Endodermal cell (in vitro differentiated cells): ENCODE measurements around the gene DRAXIN. TPM values are rescaled to one million over a fixed set of nuclear protein-coding genes. Genes with fewer than 3 reads are reported as not detected.

ENCODE experiments used
- DNase-seq: peaks from one replicate; pipeline ENCODE4 v3.0.0-alpha.2; 2017
- H3K27ac ChIP-seq: 2 replicates; pipeline ENCODE4 v1.5.1; 2013; ENCODE audit warnings: mild to moderate bottlenecking, low read depth, low read length, moderate library complexity
- H3K27me3 ChIP-seq: 2 replicates; pipeline ENCODE4 v1.6.1; 2013; ENCODE audit warnings: mild to moderate bottlenecking, low read length, moderate library complexity; ENCODE audit not compliant: insufficient read depth, control insufficient read depth, poor library complexity, severe bottlenecking
- H3K36me3 ChIP-seq: 2 replicates; pipeline ENCODE4 v1.7.0; 2013; ENCODE audit warnings: mild to moderate bottlenecking, low read length, moderate library complexity; ENCODE audit not compliant: control insufficient read depth, insufficient read depth
- H3K4me1 ChIP-seq: one replicate; pipeline ENCODE4 v1.7.0; 2013; ENCODE audit warnings: low read length; ENCODE audit not compliant: control insufficient read depth, insufficient read depth
- H3K4me3 ChIP-seq: 2 replicates; pipeline ENCODE4 v1.5.1; 2013; ENCODE audit warnings: mild to moderate bottlenecking, low read length, moderate library complexity
- H3K9ac ChIP-seq: 2 replicates; pipeline ENCODE4 v1.6.1; 2013; ENCODE audit warnings: mild to moderate bottlenecking, low read length, moderate library complexity; ENCODE audit not compliant: poor library complexity, severe bottlenecking; ENCODE audit errors: extremely low read depth
- H3K9me3 ChIP-seq: 2 replicates; pipeline ENCODE4 v1.6.1; 2013; ENCODE audit warnings: mild to moderate bottlenecking, low read length, moderate library complexity; ENCODE audit not compliant: control insufficient read depth
- H3K27ac Mint-ChIP-seq: 2 replicates; pipeline ENCODE4 v1.8.0; 2020; ENCODE audit warnings: mixed read lengths
- H3K27me3 Mint-ChIP-seq: 2 replicates; pipeline ENCODE4 v1.8.0; 2021; ENCODE audit warnings: mild to moderate bottlenecking, mixed read lengths; ENCODE audit not compliant: insufficient read depth
- H3K36me3 Mint-ChIP-seq: 2 replicates; pipeline ENCODE4 v1.8.0; 2020; ENCODE audit warnings: low read depth, mixed read lengths
- H3K4me1 Mint-ChIP-seq: 2 replicates; pipeline ENCODE4 v1.8.0; 2020; ENCODE audit warnings: mixed read lengths
- H3K4me3 Mint-ChIP-seq: 2 replicates; pipeline ENCODE4 v1.8.0; 2020; ENCODE audit warnings: mild to moderate bottlenecking, moderate library complexity, mixed read lengths
- H3K9me3 Mint-ChIP-seq: 2 replicates; pipeline ENCODE4 v1.8.0; 2020; ENCODE audit warnings: mild to moderate bottlenecking, mixed read lengths
- WGBS, 2 experiments: methylation state at CpG; one replicate each; pipeline versions ENCODE4 v1.1.5 to v1.1.7; 2013; ENCODE audit warnings: missing lambda C conversion rate in 2 of 2, mixed read lengths in 1 of 2; ENCODE audit not compliant: insufficient coverage in 1 of 2, insufficient read length in 1 of 2; 5-methylcytosine and 5-hydroxymethylcytosine counted together
- total RNA-seq, 2 donors: library from RNA; stranded (reverse); fragmentation: NEBNext Ultra II Directional in 1 of 2; extraction: Animal tissue kit (Norgen Biotek cat#: 25700) in 1 of 2; gene quantifications; 2 replicates in 1 of 2; 3 replicates in 1 of 2; pipeline ENCODE4 v1.2.1, GENCODE V29; 2021
- TF ChIP-seq, protein P1 (sequence below): fragments of 200-600 bp; sonication (generic); conservative IDR thresholded peaks from 2 replicates; pipeline ENCODE4 v1.5.0; 2021; ENCODE audit warnings: antibody characterized with exemption, mild to moderate bottlenecking

Gene DRAXIN
- total RNA-seq, 2 donors from 2014 or later = 5.4 to 6.0 TPM

DNA sequence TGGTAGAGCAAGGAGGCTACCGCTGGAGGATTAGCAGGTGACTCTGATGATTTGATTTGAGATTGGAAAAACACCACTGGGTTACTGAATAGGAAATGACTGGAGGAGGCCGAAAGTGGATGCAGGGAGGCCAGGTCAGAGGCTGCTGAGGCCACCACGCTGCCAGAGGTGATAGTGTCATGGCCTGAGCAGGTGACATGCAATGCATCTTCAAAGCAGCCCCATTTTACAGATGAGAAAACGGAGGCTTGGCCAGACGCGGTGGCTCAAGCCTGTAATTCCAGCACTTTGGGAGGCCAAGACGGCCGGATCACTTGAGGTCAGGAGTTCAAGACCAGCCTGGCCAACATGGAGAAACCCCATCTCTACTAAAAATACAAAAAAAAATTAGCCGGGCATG, 83.2 kb downstream of the DRAXIN start:
- Histone ChIP-seq H3K9ac (no peak overlapping the region), H3K36me3 (no peaks in the 10 kb centered on the region), H3K27me3 (no peaks in the 10 kb centered on the region), H3K27ac (no peak overlapping the region), H3K4me1 (no peaks in the 10 kb centered on the region), H3K4me3 (no peak overlapping the region), H3K9me3 (no peaks in the 10 kb centered on the region)
- Mint-ChIP-seq H3K27ac (no peak overlapping the region), H3K9me3 (no peaks in the 10 kb centered on the region), H3K4me1 (no peaks in the 10 kb centered on the region), H3K36me3 (no peaks in the 10 kb centered on the region), H3K4me3 (no peak overlapping the region), H3K27me3 (no peaks in the 10 kb centered on the region)
- no peak for DNase-seq
- TF ChIP-seq, protein P1, sequence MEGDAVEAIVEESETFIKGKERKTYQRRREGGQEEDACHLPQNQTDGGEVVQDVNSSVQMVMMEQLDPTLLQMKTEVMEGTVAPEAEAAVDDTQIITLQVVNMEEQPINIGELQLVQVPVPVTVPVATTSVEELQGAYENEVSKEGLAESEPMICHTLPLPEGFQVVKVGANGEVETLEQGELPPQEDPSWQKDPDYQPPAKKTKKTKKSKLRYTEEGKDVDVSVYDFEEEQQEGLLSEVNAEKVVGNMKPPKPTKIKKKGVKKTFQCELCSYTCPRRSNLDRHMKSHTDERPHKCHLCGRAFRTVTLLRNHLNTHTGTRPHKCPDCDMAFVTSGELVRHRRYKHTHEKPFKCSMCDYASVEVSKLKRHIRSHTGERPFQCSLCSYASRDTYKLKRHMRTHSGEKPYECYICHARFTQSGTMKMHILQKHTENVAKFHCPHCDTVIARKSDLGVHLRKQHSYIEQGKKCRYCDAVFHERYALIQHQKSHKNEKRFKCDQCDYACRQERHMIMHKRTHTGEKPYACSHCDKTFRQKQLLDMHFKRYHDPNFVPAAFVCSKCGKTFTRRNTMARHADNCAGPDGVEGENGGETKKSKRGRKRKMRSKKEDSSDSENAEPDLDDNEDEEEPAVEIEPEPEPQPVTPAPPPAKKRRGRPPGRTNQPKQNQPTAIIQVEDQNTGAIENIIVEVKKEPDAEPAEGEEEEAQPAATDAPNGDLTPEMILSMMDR = no peak
- 80 to 95% methylated on average over 3 to 9 of the region's 9 CpGs for WGBS, 2 experiments

Other genes with a start within 250 kb of the DRAXIN start
- gene DISP3, start 212.6 kb upstream of the DRAXIN start, total RNA-seq = 10 to 100 TPM in 1 of 2 donors, 1 to 10 TPM in 1; 9.6 to 11.6 TPM
- gene FBXO2, start 37.3 kb upstream of the DRAXIN start, total RNA-seq = 10 to 100 TPM; 14.1 to 32.0 TPM
- gene FBXO44, start 36.8 kb upstream of the DRAXIN start, total RNA-seq = 10 to 100 TPM; 29.1 to 39.1 TPM
- 1 to 10 TPM; 2.7 to 4.1 TPM for gene FBXO6, start 27.5 kb upstream of the DRAXIN start, total RNA-seq
- gene MAD2L2, start 10.6 kb upstream of the DRAXIN start, total RNA-seq = 100 to 1,000 TPM; 128 to 132 TPM
- gene AGTRAP, start 44.4 kb downstream of the DRAXIN start, total RNA-seq = 10 to 100 TPM; 71.3 to 81.2 TPM
- gene C1orf167, start 70.5 kb downstream of the DRAXIN start, total RNA-seq = 1 to 10 TPM in 1 of 2 donors, under 1 TPM in 1; 0.95 to 1.4 TPM
- gene MTHFR, start 114.3 kb downstream of the DRAXIN start, total RNA-seq = 10 to 100 TPM; 22.3 to 30.0 TPM
- 10 to 100 TPM; 29.6 to 31.5 TPM for gene CLCN6, start 114.5 kb downstream of the DRAXIN start, total RNA-seq
- gene NPPA, start 156.1 kb downstream of the DRAXIN start, total RNA-seq = not detected
- gene NPPB, start 167.2 kb downstream of the DRAXIN start, total RNA-seq = 10 to 100 TPM; 45.8 to 51.9 TPM
- gene KIAA2013, start 234.7 kb downstream of the DRAXIN start, total RNA-seq = 10 to 100 TPM; 36.2 to 36.7 TPM
- 10 to 100 TPM; 71.5 to 81.8 TPM for gene PLOD1, start 243.0 kb downstream of the DRAXIN start, total RNA-seq